Measurements from ENCODE around the gene SLC23A3. TPM values are rescaled to one million over a fixed set of nuclear protein-coding genes. Genes with fewer than 3 reads are reported as not detected.

SLC23A3 gene
- total and polyA plus RNA-seq, 3 donors from 2014 or later: 0.39 to 0.56 (median 0.42) TPM

DNA sequence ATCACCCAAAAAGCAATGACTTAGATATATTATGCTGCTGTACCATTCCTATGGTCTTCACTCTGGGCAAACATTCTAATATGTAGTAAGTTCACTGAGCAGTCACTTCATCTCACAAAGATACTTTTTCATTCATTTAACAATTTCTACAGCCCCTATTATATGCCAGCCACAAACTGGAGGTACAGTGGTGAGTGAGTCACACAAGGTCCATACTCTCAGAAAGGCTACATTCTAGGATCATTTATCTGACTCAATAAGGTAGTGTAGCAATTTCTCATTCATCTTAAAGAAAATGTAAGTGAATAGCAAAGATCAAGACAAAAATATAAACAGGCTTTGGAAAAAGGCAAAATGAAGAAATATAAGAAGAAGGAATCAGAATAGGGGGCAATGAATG, 49.7 kb downstream of the SLC23A3 start:
- Histone ChIP-seq H3K36me3 (ENCODE audit: low read depth, missing control alignments) (no peaks in the 10 kb centered on the region), H3K4me3 (no peak overlapping the region), H3K4me1 (peaks cover 8% of the 10 kb centered on the region), H3K27ac (no peak overlapping the region), H3K27me3 (no peaks in the 10 kb centered on the region), H3K9me3 (no peaks in the 10 kb centered on the region)
- no peak for DNase-seq
- intact Hi-C loops (cut with DNase I; ENCODE audit: low total_unique reads): no loop called here
- TF ChIP-seq POLR2A (IDR thresholded peaks at IDR 0.05) (no peak), CTCF (IDR thresholded peaks at IDR 0.05) (no peak)

GRCh38 chr2:219119422-219120043, 50.3 kb downstream of the SLC23A3 start:
- DNase-seq: peak; percentile 82
- intact Hi-C loops (cut with DNase I; ENCODE audit: low total_unique reads): loop anchor here (10.0 kb wide), 1 partner anchor 55 kb away; the partner anchor contains the start of gene IHH

DNA sequence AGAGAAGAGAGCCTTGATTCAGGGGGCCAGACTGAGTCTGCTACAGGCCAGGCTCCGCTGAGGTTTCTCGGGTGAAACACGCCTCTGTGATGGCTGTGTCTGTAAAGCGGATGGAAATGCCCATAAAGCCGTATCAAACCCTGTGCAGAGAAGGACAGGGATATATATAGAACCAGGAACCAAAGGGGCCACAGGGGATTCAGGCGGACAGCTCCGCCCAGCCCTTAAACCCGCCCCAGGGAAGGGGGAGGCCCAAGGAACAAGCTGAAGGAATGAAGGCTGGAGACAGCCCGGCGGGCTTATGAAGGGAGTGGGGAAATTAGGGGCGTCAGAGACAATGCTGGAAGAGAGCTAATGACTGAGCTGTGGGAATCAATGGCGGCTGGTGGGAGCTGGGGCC, 51.3 kb downstream of the SLC23A3 start:
- no peak overlapping the region for H3K4me3 ChIP-seq
- DNase-seq: no peak
- H3K36me3 ChIP-seq (ENCODE audit: low read depth, missing control alignments): no peaks in the 10 kb centered on the region
- intact Hi-C loops (cut with DNase I; ENCODE audit: low total_unique reads): loop anchor here (10.0 kb wide), 1 partner anchor 54 kb away; the partner anchor contains the start of gene IHH
- H3K27ac ChIP-seq: no peak overlapping the region
- H3K4me1 ChIP-seq: no peaks in the 10 kb centered on the region
- TF ChIP-seq CTCF (IDR thresholded peaks at IDR 0.05) (no peak), POLR2A (IDR thresholded peaks at IDR 0.05) (no peak)
- H3K9me3 ChIP-seq: no peaks in the 10 kb centered on the region
- WGBS, 2 donors: 75 to 83% methylated on average over 12 of the region's 12 CpGs
- no peaks in the 10 kb centered on the region for H3K27me3 ChIP-seq

More at GRCh38 chr2:219119422-219120043, 50.3 kb downstream of the SLC23A3 start:
- no peaks in the 10 kb centered on the region for H3K9me3 ChIP-seq
- H3K4me1 ChIP-seq: peaks cover 3% of the 10 kb centered on the region
- H3K27me3 ChIP-seq: no peaks in the 10 kb centered on the region
- H3K36me3 ChIP-seq (ENCODE audit: low read depth, missing control alignments): no peaks in the 10 kb centered on the region
- WGBS, 2 donors: 68 to 73% methylated on average over 7 of the region's 7 CpGs
- no peak overlapping the region for H3K4me3 ChIP-seq
- TF ChIP-seq POLR2A (IDR thresholded peaks at IDR 0.05) (no peak), CTCF (IDR thresholded peaks at IDR 0.05) (peak; percentile 43 to 64 (median 51))
- no peak overlapping the region for H3K27ac ChIP-seq

DNA sequence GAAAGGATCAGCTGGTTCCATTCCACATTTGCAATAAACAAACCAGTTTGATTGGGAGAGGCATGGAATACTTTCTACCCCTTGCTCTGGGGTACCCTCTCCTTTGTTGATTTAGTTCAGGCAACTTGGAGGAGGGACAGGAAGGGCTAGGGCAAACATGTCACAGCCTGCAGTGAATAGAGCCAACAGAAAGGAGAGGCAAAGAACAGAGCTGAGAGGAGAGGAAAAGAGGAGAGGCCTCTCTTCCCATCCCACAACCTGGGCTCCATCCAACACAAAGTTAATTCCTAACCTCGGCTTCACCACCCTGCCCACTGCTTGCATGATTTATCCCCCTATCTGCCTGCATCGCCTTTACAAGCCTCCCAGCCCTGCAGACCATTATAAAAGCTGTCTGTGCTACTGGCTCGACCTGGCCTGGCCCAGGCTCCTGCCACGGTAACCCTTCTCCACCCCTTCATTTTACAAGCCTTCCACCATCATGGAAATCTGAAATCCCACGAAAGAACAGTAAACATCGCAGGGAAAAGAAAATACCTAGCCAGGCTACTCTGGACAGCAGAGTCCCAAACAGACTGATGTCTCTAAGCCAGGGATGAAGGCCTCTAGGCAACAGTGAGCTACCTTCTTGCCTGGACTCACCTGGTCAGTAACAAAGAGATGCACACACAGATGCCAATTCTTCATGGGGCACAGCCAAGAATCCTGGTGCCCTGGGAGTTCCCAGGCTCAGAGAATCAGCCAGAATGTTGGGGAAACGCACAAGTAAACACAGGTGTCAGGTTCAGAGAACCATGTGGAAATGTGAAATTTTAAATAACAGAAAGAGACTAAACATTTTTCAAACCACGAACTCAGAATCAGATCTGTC, 52.8 kb downstream of the SLC23A3 start:
- H3K4me3 ChIP-seq: no peak overlapping the region
- WGBS, 2 donors: 85 to 88% methylated on average over 8 of the region's 8 CpGs
- H3K27ac ChIP-seq: no peak overlapping the region
- no peaks in the 10 kb centered on the region for H3K9me3 ChIP-seq
- H3K36me3 ChIP-seq (ENCODE audit: low read depth, missing control alignments): no peaks in the 10 kb centered on the region
- no peak for DNase-seq
- no peak for TF ChIP-seq POLR2A (IDR thresholded peaks at IDR 0.05)
- TF ChIP-seq CTCF (IDR thresholded peaks at IDR 0.05): no peak
- no peaks in the 10 kb centered on the region for H3K27me3 ChIP-seq
- no peaks in the 10 kb centered on the region for H3K4me1 ChIP-seq
- intact Hi-C loops (cut with DNase I; ENCODE audit: low total_unique reads): loop anchor here (10.0 kb wide), 1 partner anchor 52 kb away; the partner anchor contains the start of gene IHH
